Trophoblast cell (in vitro differentiated cells and primary cell): Measurements from ENCODE around the gene C2orf42.
"Not testable (repeated sequence)": the region's sequence is repeated elsewhere in the genome, so short reads cannot be mapped to it uniquely, and the experiment has no call there.

Experiments used
- DNase-seq, 2 donors: peaks; one replicate each; pipeline ENCODE4 v3.0.0-alpha.2; 2016
- H2AFZ ChIP-seq: 2 replicates; pipeline ENCODE4 v1.6.1; 2013; ENCODE audit warnings: low read length, moderate library complexity, mild to moderate bottlenecking; ENCODE audit not compliant: insufficient read depth, poor library complexity
- H2AK5ac ChIP-seq: 2 replicates; pipeline ENCODE4 v1.6.1; 2013; ENCODE audit warnings: mild to moderate bottlenecking, low read length
- H2BK120ac ChIP-seq: 2 replicates; pipeline ENCODE4 v1.6.1; 2013; ENCODE audit warnings: low read length, mild to moderate bottlenecking, moderate library complexity; ENCODE audit not compliant: insufficient read depth, poor library complexity
- H2BK12ac ChIP-seq: 2 replicates; pipeline ENCODE4 v1.6.1; 2013; ENCODE audit warnings: mild to moderate bottlenecking, low read length, moderate library complexity
- H2BK5ac ChIP-seq: 2 replicates; pipeline ENCODE4 v1.6.1; 2013; ENCODE audit warnings: low read length, low read depth, moderate library complexity, mild to moderate bottlenecking; ENCODE audit not compliant: poor library complexity
- H3K14ac ChIP-seq: 2 replicates; pipeline ENCODE4 v1.6.1; 2013; ENCODE audit warnings: mild to moderate bottlenecking, low read length
- H3K18ac ChIP-seq: 2 replicates; pipeline ENCODE4 v1.6.1; 2013; ENCODE audit warnings: mild to moderate bottlenecking, low read length
- H3K23ac ChIP-seq: 2 replicates; pipeline ENCODE4 v1.6.1; 2013; ENCODE audit warnings: low read length
- H3K27ac ChIP-seq: 2 replicates; pipeline ENCODE4 v1.5.1; 2013; ENCODE audit warnings: low read depth, mild to moderate bottlenecking, inconsistent platforms, low read length, moderate library complexity
- H3K27me3 ChIP-seq: 2 replicates; pipeline ENCODE4 v1.6.1; 2013; ENCODE audit warnings: inconsistent platforms, mild to moderate bottlenecking, low read length, moderate library complexity; ENCODE audit not compliant: insufficient read depth
- H3K36me3 ChIP-seq, 2 experiments: 1 replicate in 1 of 2; 2 replicates in 1 of 2; pipeline ENCODE4 v1.6.1; 2013; ENCODE audit warnings: low read length in 2 of 2, mild to moderate bottlenecking in 2 of 2, moderate library complexity in 1 of 2; ENCODE audit not compliant: insufficient read depth in 2 of 2, control insufficient read depth in 1 of 2
- H3K4ac ChIP-seq: 2 replicates; pipeline ENCODE4 v1.6.1; 2013; ENCODE audit warnings: low read depth, mild to moderate bottlenecking, low read length, moderate library complexity
- H3K4me1 ChIP-seq, 2 experiments: 1 replicate in 1 of 2; 2 replicates in 1 of 2; pipeline ENCODE4 v1.6.1; 2013; ENCODE audit warnings: low read length in 2 of 2, mild to moderate bottlenecking in 2 of 2, moderate library complexity in 1 of 2; ENCODE audit not compliant: insufficient read depth in 2 of 2, control insufficient read depth in 1 of 2
- H3K4me2 ChIP-seq: 2 replicates; pipeline ENCODE4 v1.6.1; 2013; ENCODE audit warnings: inconsistent platforms, mild to moderate bottlenecking, low read length, moderate library complexity
- H3K4me3 ChIP-seq: 2 replicates; pipeline ENCODE4 v1.5.1; 2013; ENCODE audit warnings: mild to moderate bottlenecking, low read depth, low read length, inconsistent platforms
- H3K79me1 ChIP-seq: one replicate; pipeline ENCODE4 v1.6.1; 2013; ENCODE audit warnings: low read length
- H3K79me2 ChIP-seq: 2 replicates; pipeline ENCODE4 v1.6.1; 2013; ENCODE audit warnings: low read length, mild to moderate bottlenecking; ENCODE audit not compliant: control insufficient read depth, insufficient read depth, poor library complexity
- H3K9ac ChIP-seq: 2 replicates; pipeline ENCODE4 v1.6.1; 2013; ENCODE audit warnings: mild to moderate bottlenecking, low read length
- H3K9me3 ChIP-seq: 2 replicates; pipeline ENCODE4 v1.6.1; 2013; ENCODE audit warnings: low read depth, mild to moderate bottlenecking, control low read depth, inconsistent platforms, low read length; ENCODE audit not compliant: insufficient read depth
- H4K12ac ChIP-seq: 2 replicates; pipeline ENCODE4 v1.6.1; 2013; ENCODE audit warnings: low read depth, mild to moderate bottlenecking, low read length, moderate library complexity
- H4K8ac ChIP-seq: 2 replicates; pipeline ENCODE4 v1.6.1; 2013; ENCODE audit warnings: low read depth, mild to moderate bottlenecking, low read length, moderate library complexity
- H4K91ac ChIP-seq: one replicate; pipeline ENCODE4 v1.6.1; 2013; ENCODE audit warnings: low read depth, mild to moderate bottlenecking, low read length, moderate library complexity
- WGBS: extraction: QIAGEN DNeasy Blood & Tissue Kit; methylation state at CpG from one replicate; pipeline ENCODE4 v1.1.7; 2013; ENCODE audit warnings: missing lambda C conversion rate; ENCODE audit not compliant: insufficient read length, insufficient coverage; ENCODE audit errors: extremely low coverage; 5-methylcytosine and 5-hydroxymethylcytosine counted together

C2orf42 gene

DNA sequence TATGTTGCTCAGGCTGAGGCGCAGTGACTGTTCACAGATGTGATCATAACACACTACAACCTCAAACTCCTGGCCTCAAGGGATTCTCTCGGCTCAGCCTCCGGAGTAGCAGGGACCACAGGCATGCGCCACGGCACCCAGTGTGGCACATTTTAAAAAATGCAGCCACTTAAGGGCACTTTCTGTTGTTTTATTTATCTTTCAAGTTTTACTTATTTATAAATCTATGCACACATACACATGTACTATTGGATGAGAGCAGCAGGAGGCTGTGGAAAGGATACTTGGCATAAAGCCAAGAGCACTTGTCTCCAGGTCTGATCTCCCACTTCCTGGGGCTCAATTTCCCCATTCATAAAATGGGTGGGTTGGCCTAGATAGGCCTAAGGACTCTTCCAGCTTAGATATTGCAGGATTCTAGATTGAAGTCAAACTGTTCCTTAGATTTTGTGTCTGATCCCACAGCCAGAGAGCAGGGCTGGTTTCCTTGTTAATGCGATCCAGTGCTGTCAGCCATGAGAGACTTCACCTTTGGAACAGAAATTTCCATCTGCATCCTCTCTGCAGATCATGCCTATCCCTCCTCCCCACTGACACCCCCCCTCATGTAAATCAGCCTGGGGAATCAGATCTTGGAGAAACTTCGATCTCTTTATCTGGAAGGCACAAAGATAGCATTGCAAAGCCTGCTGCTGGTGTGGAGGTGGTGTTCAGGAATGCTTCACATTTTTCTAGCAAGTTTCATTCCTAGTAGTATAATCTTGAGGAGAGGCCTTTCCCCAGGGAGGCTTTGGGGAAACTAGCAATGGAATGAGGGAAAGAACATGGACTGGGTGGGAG, 78.8 kb downstream of the C2orf42 start:
- no peak overlapping the region for H3K4ac ChIP-seq
- H3K36me3 ChIP-seq = no peaks in the 10 kb centered on the region
- no peak overlapping the region for H4K12ac ChIP-seq
- H3K9me3 ChIP-seq = no peaks in the 10 kb centered on the region
- peak; percentile 88 to 92 for DNase-seq
- H4K91ac ChIP-seq = peak overlapping the region; percentile 67
- H2BK120ac ChIP-seq = peak overlapping the region; percentile 85
- H3K14ac ChIP-seq = peak overlapping the region; percentile 83
- H3K4me3 ChIP-seq = no peak overlapping the region
- peak overlapping the region; percentile 36 for H3K4me2 ChIP-seq
- no peak overlapping the region for H3K18ac ChIP-seq
- no peak overlapping the region for H3K9ac ChIP-seq
- H2BK5ac ChIP-seq = peak overlapping the region; percentile 64
- H3K27me3 ChIP-seq = no peaks in the 10 kb centered on the region
- peaks cover 20% of the 10 kb centered on the region for H3K79me1 ChIP-seq
- no peak overlapping the region for H2AFZ ChIP-seq
- peaks cover 2% of the 10 kb centered on the region for H3K79me2 ChIP-seq
- peak overlapping the region; percentile 88 for H2BK12ac ChIP-seq
- peak overlapping the region; percentile 66 for H2AK5ac ChIP-seq
- H4K8ac ChIP-seq = no peak overlapping the region
- peaks cover 24 to 36% of the 10 kb centered on the region in 2 experiments for H3K4me1 ChIP-seq
- peak overlapping the region; percentile 39 for H3K27ac ChIP-seq
- H3K23ac ChIP-seq = no peak overlapping the region
- WGBS = no CpG with 5 or more reads among the region's 7 CpGs

DNA sequence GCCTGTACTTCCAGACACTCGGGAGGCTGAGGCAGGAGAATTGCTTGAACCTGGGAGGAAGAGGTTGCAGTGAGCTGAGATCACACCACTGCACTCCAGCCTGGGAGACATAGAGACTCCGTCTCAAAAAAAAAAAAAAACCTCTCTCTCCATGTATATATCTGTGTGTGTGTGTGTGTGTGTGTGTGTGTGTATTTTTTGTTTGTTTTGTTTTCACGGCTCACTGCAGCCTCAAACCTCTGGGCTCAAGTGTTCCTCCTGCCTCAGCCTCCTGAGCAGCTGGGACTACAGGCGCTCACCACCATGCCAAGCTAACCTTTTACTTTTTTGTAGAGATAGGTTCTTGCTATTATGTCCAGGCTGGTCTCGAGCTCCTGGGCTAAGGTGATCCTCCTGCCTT, 80.4 kb downstream of the C2orf42 start:
- not testable (repeated sequence) for H3K4me2 ChIP-seq, H3K23ac ChIP-seq, H3K14ac ChIP-seq, H2AFZ ChIP-seq, H3K4ac ChIP-seq, H2AK5ac ChIP-seq, H2BK120ac ChIP-seq, H3K27me3 ChIP-seq, H3K4me3 ChIP-seq, H3K18ac ChIP-seq, H4K12ac ChIP-seq, H4K91ac ChIP-seq, DNase-seq, H4K8ac ChIP-seq, H3K27ac ChIP-seq, H3K79me2 ChIP-seq, H3K36me3 ChIP-seq, H3K9me3 ChIP-seq, H3K9ac ChIP-seq
- Histone ChIP-seq H2BK5ac (peak overlapping the region; percentile 6), H3K4me1 (peaks cover 20 to 27% of the 10 kb centered on the region in 2 experiments), H3K79me1 (peaks cover 17% of the 10 kb centered on the region), H2BK12ac (peak overlapping the region; percentile 50)
- no CpG with 5 or more reads among the region's 5 CpGs for WGBS

DNA sequence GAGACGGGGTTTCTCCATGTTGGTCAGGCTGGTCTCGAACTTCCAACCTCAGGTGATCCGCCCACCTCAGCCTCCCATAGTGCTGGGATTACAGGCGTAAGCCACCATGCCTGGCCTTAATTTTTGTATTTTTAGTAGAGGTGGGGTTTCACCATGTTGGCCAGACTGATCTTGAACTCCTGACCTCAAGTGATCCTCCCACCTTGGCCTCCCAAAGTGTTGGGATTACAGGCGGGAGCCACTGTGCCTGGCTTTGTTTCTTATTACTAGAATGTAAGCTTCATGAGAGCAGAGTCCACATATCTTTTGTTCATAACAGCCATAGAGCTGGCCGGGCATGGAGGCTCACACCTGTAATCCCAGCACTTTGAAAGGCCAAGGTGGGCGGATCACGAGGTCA, 84.7 kb downstream of the C2orf42 start:
- not testable (repeated sequence) for H4K12ac ChIP-seq, H2BK5ac ChIP-seq, H4K91ac ChIP-seq, H3K18ac ChIP-seq, H3K79me1 ChIP-seq, H4K8ac ChIP-seq, H3K79me2 ChIP-seq, H2BK12ac ChIP-seq, H3K4ac ChIP-seq, H3K27ac ChIP-seq, H3K36me3 ChIP-seq, H2BK120ac ChIP-seq, DNase-seq, H3K9me3 ChIP-seq, H2AK5ac ChIP-seq, H3K9ac ChIP-seq, H3K23ac ChIP-seq, H3K4me3 ChIP-seq, H3K4me2 ChIP-seq, H2AFZ ChIP-seq, H3K14ac ChIP-seq, H3K27me3 ChIP-seq
- WGBS = no CpG with 5 or more reads among the region's 8 CpGs
- H3K4me1 ChIP-seq = peaks cover 13 to 17% of the 10 kb centered on the region in 2 experiments

DNA sequence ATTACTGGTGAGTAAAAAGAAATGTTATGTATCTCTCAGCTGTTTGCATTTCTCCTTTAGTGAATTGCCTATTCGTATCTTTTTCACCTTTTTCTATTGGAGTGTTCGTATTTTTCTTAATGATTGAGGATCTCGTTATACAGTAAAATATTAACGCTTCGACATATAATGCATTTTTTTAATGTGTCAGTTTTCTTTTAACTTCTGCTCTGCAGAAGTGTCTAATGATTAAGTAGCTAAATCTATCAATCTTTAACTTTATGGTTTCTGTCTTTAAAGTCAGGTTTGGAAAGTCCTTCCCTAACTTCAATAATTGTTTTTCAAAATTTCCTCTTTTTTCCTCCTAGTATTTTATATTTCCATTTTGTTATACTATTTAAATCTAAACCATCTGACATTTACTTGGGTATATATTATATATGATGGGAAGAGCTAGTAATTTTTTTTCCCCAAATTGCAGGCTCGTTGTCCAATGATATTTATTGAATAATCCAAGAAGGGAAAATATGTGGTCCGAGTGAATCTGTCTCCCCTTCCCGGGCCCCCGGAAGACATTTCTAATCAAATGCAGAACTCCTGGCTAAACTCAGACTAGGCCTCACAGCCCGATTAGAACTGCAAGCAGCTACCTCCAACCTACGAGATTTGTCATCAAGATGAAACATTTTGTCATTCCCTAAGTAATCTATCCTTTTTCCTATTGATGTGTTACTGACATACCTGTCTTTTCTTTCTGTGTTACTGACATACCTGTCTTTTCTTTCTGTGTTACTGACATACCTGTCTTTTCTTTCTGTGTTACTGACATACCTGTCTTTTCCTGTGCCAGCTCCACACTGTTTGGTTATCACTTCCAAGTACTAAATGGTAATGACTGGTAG, 86.3 kb downstream of the C2orf42 start:
- DNase-seq = no peak
- WGBS = no CpG with 5 or more reads among the region's 11 CpGs
- no peak overlapping the region for H3K4ac ChIP-seq
- no peak overlapping the region for H3K4me3 ChIP-seq
- no peak overlapping the region for H4K8ac ChIP-seq
- no peak overlapping the region for H2BK5ac ChIP-seq
- no peak overlapping the region for H3K9ac ChIP-seq
- no peak overlapping the region for H3K14ac ChIP-seq
- no peaks in the 10 kb centered on the region for H3K36me3 ChIP-seq
- H3K27ac ChIP-seq = no peak overlapping the region
- no peak overlapping the region for H2BK12ac ChIP-seq
- no peak overlapping the region for H2BK120ac ChIP-seq
- no peaks in the 10 kb centered on the region for H3K27me3 ChIP-seq
- H3K9me3 ChIP-seq = no peaks in the 10 kb centered on the region
- H4K12ac ChIP-seq = no peak overlapping the region
- H3K79me1 ChIP-seq = peaks cover 8% of the 10 kb centered on the region
- H4K91ac ChIP-seq = no peak overlapping the region
- no peak overlapping the region for H3K18ac ChIP-seq
- no peak overlapping the region for H3K23ac ChIP-seq
- H3K79me2 ChIP-seq = peaks cover 2% of the 10 kb centered on the region
- no peak overlapping the region for H3K4me2 ChIP-seq
- H2AFZ ChIP-seq = no peak overlapping the region
- H2AK5ac ChIP-seq = no peak overlapping the region
- H3K4me1 ChIP-seq = peaks cover 10 to 11% of the 10 kb centered on the region in 2 experiments
